ENCODE results near the gene COQ9. TPM values are rescaled to one million over a fixed set of nuclear protein-coding genes. Genes with fewer than 3 reads are reported as not detected.

COQ9 gene
- total RNA-seq, 1 experiment from 2014 or later = 62.7 TPM

DNA sequence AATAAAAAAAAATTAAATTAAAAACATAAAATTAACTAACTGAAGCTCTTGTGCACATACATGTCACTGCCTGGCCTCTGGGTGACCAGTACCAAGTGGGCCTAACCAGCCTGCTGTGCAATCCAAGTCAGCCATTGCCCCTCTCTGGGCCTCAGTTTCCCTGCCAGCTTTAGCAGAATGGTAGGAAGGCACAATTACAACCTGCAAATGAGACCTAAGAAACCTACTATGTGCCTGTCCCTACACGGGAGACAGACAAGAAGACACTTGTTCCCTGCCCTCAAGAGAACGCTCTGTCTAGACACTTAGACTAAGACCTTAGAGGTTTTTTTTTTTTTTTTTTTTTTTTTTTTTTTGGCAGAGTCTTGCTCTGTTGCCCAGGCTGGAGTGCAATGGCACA is 1.8 kb upstream of the COQ9 start:
- intact Hi-C loops (cut with micrococcal nuclease) = no loop called here
- Histone ChIP-seq H3K36me3 (ENCODE audit: control insufficient read depth in 1 of 2, insufficient read depth in 2 of 2, low read length in 2 of 2) (peaks cover 0 to 14% of the 10 kb centered on the region in 2 experiments; a peak in 3 of 4 replicates), H3K27ac (ENCODE audit: low read depth, low read length) (no peak overlapping the region), H4K20me1 (ENCODE audit: insufficient read depth) (no peaks in the 10 kb centered on the region), H3K9me3 (ENCODE audit: control insufficient read depth in 1 of 2, insufficient read depth in 1 of 2, low read depth in 1 of 2, low read length in 2 of 2) (no peaks in the 10 kb centered on the region), H3K9ac (ENCODE audit: low read length) (no peak overlapping the region), H3K27me3 (ENCODE audit: insufficient read depth, low read length) (no peaks in the 10 kb centered on the region), H3K4me2 (ENCODE audit: low read length) (no peak overlapping the region), H2AFZ (ENCODE audit: low read depth, low read length, poor library complexity, severe bottlenecking) (no peak overlapping the region), H3K79me2 (ENCODE audit: insufficient read depth, low read length) (peaks cover 86% of the 10 kb centered on the region), H3K9me2 (ENCODE audit: insufficient read depth) (no peaks in the 10 kb centered on the region), H3K4me1 (ENCODE audit: control insufficient read depth in 1 of 2, insufficient read depth in 2 of 2, low read length in 2 of 2) (peaks cover 10 to 19% of the 10 kb centered on the region in 2 experiments), H3K4me3 (replicated peaks in 1 of 2; ENCODE audit: low read depth in 1 of 2, low read length in 2 of 2) (no peak overlapping the region)
- ChIA-PET CTCF (no interaction called here), RAD21 (ENCODE audit: low non-redundant PET in 1 of 2, low total read pairs in 2 of 2, uncharacterized antibody in 2 of 2, unreplicated experiment in 2 of 2) (no interaction called here), POLR2A (interaction anchor here (0.7 kb wide), 1 partner anchor 26 kb away, joined by 4 read pairs; no protein-coding TSS in a partner anchor)
- TF ChIP-seq ELF1 (IDR thresholded peaks at IDR 0.05; ENCODE audit: borderline replicate concordance, low read depth) = no peak
- TF ChIP-seq, protein P1, sequence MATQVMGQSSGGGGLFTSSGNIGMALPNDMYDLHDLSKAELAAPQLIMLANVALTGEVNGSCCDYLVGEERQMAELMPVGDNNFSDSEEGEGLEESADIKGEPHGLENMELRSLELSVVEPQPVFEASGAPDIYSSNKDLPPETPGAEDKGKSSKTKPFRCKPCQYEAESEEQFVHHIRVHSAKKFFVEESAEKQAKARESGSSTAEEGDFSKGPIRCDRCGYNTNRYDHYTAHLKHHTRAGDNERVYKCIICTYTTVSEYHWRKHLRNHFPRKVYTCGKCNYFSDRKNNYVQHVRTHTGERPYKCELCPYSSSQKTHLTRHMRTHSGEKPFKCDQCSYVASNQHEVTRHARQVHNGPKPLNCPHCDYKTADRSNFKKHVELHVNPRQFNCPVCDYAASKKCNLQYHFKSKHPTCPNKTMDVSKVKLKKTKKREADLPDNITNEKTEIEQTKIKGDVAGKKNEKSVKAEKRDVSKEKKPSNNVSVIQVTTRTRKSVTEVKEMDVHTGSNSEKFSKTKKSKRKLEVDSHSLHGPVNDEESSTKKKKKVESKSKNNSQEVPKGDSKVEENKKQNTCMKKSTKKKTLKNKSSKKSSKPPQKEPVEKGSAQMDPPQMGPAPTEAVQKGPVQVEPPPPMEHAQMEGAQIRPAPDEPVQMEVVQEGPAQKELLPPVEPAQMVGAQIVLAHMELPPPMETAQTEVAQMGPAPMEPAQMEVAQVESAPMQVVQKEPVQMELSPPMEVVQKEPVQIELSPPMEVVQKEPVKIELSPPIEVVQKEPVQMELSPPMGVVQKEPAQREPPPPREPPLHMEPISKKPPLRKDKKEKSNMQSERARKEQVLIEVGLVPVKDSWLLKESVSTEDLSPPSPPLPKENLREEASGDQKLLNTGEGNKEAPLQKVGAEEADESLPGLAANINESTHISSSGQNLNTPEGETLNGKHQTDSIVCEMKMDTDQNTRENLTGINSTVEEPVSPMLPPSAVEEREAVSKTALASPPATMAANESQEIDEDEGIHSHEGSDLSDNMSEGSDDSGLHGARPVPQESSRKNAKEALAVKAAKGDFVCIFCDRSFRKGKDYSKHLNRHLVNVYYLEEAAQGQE (IDR thresholded peaks at IDR 0.05; ENCODE audit: low read depth) = no peak
- TF ChIP-seq EGR1 (IDR thresholded peaks at IDR 0.05; ENCODE audit: low read depth) = no peak
- TF ChIP-seq SIN3A (IDR thresholded peaks at IDR 0.05; ENCODE audit: low read depth) = no peak
- TF ChIP-seq CBX3 (IDR thresholded peaks at IDR 0.05; ENCODE audit: low read depth) = no peak
- TF ChIP-seq, protein P2, sequence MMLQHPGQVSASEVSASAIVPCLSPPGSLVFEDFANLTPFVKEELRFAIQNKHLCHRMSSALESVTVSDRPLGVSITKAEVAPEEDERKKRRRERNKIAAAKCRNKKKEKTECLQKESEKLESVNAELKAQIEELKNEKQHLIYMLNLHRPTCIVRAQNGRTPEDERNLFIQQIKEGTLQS (IDR thresholded peaks at IDR 0.05) = no peak
- TF ChIP-seq, protein P3, sequence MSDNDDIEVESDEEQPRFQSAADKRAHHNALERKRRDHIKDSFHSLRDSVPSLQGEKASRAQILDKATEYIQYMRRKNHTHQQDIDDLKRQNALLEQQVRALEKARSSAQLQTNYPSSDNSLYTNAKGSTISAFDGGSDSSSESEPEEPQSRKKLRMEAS (IDR thresholded peaks at IDR 0.05) = no peak
- TF ChIP-seq, protein P4, sequence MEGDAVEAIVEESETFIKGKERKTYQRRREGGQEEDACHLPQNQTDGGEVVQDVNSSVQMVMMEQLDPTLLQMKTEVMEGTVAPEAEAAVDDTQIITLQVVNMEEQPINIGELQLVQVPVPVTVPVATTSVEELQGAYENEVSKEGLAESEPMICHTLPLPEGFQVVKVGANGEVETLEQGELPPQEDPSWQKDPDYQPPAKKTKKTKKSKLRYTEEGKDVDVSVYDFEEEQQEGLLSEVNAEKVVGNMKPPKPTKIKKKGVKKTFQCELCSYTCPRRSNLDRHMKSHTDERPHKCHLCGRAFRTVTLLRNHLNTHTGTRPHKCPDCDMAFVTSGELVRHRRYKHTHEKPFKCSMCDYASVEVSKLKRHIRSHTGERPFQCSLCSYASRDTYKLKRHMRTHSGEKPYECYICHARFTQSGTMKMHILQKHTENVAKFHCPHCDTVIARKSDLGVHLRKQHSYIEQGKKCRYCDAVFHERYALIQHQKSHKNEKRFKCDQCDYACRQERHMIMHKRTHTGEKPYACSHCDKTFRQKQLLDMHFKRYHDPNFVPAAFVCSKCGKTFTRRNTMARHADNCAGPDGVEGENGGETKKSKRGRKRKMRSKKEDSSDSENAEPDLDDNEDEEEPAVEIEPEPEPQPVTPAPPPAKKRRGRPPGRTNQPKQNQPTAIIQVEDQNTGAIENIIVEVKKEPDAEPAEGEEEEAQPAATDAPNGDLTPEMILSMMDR (IDR thresholded peaks at IDR 0.05 in 2 of 3, conservative IDR thresholded peaks at IDR 0.05 in 1 of 3; ENCODE audit: borderline replicate concordance in 1 of 3, insufficient read depth in 1 of 3, low read depth in 2 of 3, low read length in 2 of 3) = no peak
- no peak for TF ChIP-seq SRF (IDR thresholded peaks at IDR 0.05; ENCODE audit: low read depth)
- TF ChIP-seq EZH2 (IDR thresholded peaks at IDR 0.05) = no peak
- TF ChIP-seq CEBPB (IDR thresholded peaks at IDR 0.05; ENCODE audit: low read depth) = no peak
- TF ChIP-seq, protein P5, sequence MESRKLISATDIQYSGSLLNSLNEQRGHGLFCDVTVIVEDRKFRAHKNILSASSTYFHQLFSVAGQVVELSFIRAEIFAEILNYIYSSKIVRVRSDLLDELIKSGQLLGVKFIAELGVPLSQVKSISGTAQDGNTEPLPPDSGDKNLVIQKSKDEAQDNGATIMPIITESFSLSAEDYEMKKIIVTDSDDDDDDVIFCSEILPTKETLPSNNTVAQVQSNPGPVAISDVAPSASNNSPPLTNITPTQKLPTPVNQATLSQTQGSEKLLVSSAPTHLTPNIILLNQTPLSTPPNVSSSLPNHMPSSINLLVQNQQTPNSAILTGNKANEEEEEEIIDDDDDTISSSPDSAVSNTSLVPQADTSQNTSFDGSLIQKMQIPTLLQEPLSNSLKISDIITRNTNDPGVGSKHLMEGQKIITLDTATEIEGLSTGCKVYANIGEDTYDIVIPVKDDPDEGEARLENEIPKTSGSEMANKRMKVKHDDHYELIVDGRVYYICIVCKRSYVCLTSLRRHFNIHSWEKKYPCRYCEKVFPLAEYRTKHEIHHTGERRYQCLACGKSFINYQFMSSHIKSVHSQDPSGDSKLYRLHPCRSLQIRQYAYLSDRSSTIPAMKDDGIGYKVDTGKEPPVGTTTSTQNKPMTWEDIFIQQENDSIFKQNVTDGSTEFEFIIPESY (IDR thresholded peaks at IDR 0.05; ENCODE audit: extremely low read depth, insufficient replicate concordance, low read length) = no peak
- TF ChIP-seq POLR2A (IDR thresholded peaks at IDR 0.05; ENCODE audit: borderline replicate concordance, extremely low read depth, insufficient read depth, insufficient read length) = no peak
- TF ChIP-seq POLR2AphosphoS5 (IDR thresholded peaks at IDR 0.05; ENCODE audit: low read depth, low read length) = no peak
- no peak for TF ChIP-seq YY1 (IDR thresholded peaks at IDR 0.05; ENCODE audit: extremely low read depth, insufficient replicate concordance, low read depth, low read length)
- no peak for TF ChIP-seq ZFX (IDR thresholded peaks at IDR 0.05)
- no peak for TF ChIP-seq TCF7L2 (IDR thresholded peaks at IDR 0.05; ENCODE audit: borderline replicate concordance, extremely low read depth, insufficient read depth, insufficient read length)
- TF ChIP-seq ZNF274 (IDR thresholded peaks at IDR 0.05; ENCODE audit: low read depth, low read length) = no peak
- TF ChIP-seq SP1 (IDR thresholded peaks at IDR 0.05; ENCODE audit: low read depth) = no peak
- no peak for TF ChIP-seq JUND (IDR thresholded peaks at IDR 0.05)
- no peak for DNase-seq (ENCODE audit: low read depth, low spot score)
- BruUV-seq (replicated peaks) = no TSS peak
- ATAC-seq = no peak
